Neural cell (in vitro differentiated cells): ENCODE data around the gene BCAS4. TPM values are rescaled to one million over a fixed set of nuclear protein-coding genes. Genes with fewer than 3 reads are reported as not detected.

Experiments
- H2AFZ ChIP-seq: fragments of 200-600, 300-800 bp; sonication (generic), shearing (Covaris generic); 2 replicates; pipeline ENCODE4 v1.6.0; 2014; ENCODE audit warnings: low read depth, mild to moderate bottlenecking, antibody characterized with exemption, low read length, moderate library complexity
- H3F3A ChIP-seq: fragments of 200-600 bp; shearing (Covaris generic); 2 replicates; pipeline ENCODE4 v1.6.1; 2016; ENCODE audit warnings: mild to moderate bottlenecking, moderate library complexity, mixed read lengths, antibody characterized with exemption, low read length; ENCODE audit not compliant: insufficient read depth, poor library complexity, severe bottlenecking
- H3K27ac ChIP-seq: fragments of 200-600, 300-800 bp; sonication (generic), shearing (Covaris generic); 2 replicates; pipeline ENCODE4 v1.5.1; 2014; ENCODE audit warnings: mild to moderate bottlenecking, low read length, moderate library complexity
- H3K27me3 ChIP-seq: fragments of 300-800, 200-600 bp; sonication (generic), shearing (Covaris generic); 2 replicates; pipeline ENCODE4 v1.6.0; 2014; ENCODE audit warnings: mild to moderate bottlenecking, low read depth, low read length, moderate library complexity; ENCODE audit not compliant: insufficient read depth
- H3K36me3 ChIP-seq: fragments of 300-800, 200-600 bp; sonication (generic), shearing (Covaris generic); 2 replicates; pipeline ENCODE4 v1.5.1; 2014; ENCODE audit warnings: mild to moderate bottlenecking, antibody characterized with exemption, low read length, moderate library complexity; ENCODE audit not compliant: insufficient read depth
- H3K4me2 ChIP-seq: fragments of 300-800, 200-600 bp; sonication (generic), shearing (Covaris generic); 2 replicates; pipeline ENCODE4 v1.6.0; 2014; ENCODE audit warnings: mild to moderate bottlenecking, low read length
- H3K4me3 ChIP-seq: fragments of 300-800, 200-600 bp; sonication (generic), shearing (Covaris generic); 2 replicates; pipeline ENCODE4 v1.5.1; 2014; ENCODE audit warnings: mild to moderate bottlenecking, low read length, moderate library complexity
- H3K79me2 ChIP-seq: fragments of 200-600 bp; shearing (Covaris generic); replicated peaks from 2 replicates; pipeline ENCODE4 v1.6.0; 2014; ENCODE audit warnings: mild to moderate bottlenecking, low read length, moderate library complexity; ENCODE audit not compliant: insufficient read depth
- H3K9ac ChIP-seq: fragments of 300-800, 200-600 bp; sonication (generic), shearing (Covaris generic); 2 replicates; pipeline ENCODE4 v1.6.1; 2016; ENCODE audit warnings: mild to moderate bottlenecking, low read length, mixed read lengths
- H3K9me2 ChIP-seq: fragments of 200-600 bp; shearing (Covaris generic); 2 replicates; pipeline ENCODE4 v1.6.1; 2016; ENCODE audit warnings: mild to moderate bottlenecking, low read length, mixed read lengths; ENCODE audit not compliant: insufficient read depth
- H3K9me3 ChIP-seq: fragments of 200-600, 300-800 bp; sonication (generic), shearing (Covaris generic); 2 replicates; pipeline ENCODE4 v1.6.1; 2016; ENCODE audit warnings: mild to moderate bottlenecking, mixed run types, low read length, moderate library complexity, mixed read lengths
- H4K20me1 ChIP-seq: fragments of 200-600 bp; shearing (Covaris generic); 2 replicates; pipeline ENCODE4 v1.6.1; 2016; ENCODE audit warnings: mild to moderate bottlenecking, mixed run types; ENCODE audit not compliant: insufficient read depth
- EP300 ChIP-seq: fragments of 450-650 bp; conservative IDR thresholded peaks from 2 replicates; pipeline ENCODE4 v1.6.1; 2014; ENCODE audit warnings: antibody characterized with exemption, mild to moderate bottlenecking, moderate library complexity; ENCODE audit not compliant: poor library complexity, severe bottlenecking
- EZH2 ChIP-seq: fragments of 200-600, 300-800 bp; shearing (Covaris generic), sonication (generic); IDR thresholded peaks from 2 replicates; pipeline ENCODE4 v1.6.1; 2014; ENCODE audit warnings: antibody characterized with exemption, low read length, borderline replicate concordance, mild to moderate bottlenecking; ENCODE audit not compliant: insufficient read depth, poor library complexity, severe bottlenecking
- MXI1 ChIP-seq: fragments of 450-650 bp; conservative IDR thresholded peaks from 2 replicates; pipeline ENCODE4 v1.6.1; 2014; ENCODE audit warnings: antibody characterized with exemption, mild to moderate bottlenecking; ENCODE audit not compliant: poor library complexity, severe bottlenecking
- POLR2AphosphoS5 ChIP-seq: IDR thresholded peaks from 2 replicates; pipeline ENCODE4 v1.6.1; 2012
- RAD21 ChIP-seq: fragments of 450-650 bp; conservative IDR thresholded peaks from 2 replicates; pipeline ENCODE4 v1.6.1; 2014; ENCODE audit warnings: antibody characterized with exemption, mild to moderate bottlenecking, moderate library complexity
- SMC3 ChIP-seq: fragments of 450-650 bp; conservative IDR thresholded peaks from 2 replicates; pipeline ENCODE4 v1.6.1; 2014; ENCODE audit warnings: antibody characterized with exemption, mild to moderate bottlenecking, moderate library complexity; ENCODE audit not compliant: poor library complexity
- TAF1 ChIP-seq: IDR thresholded peaks from 2 replicates; pipeline ENCODE4 v1.6.1; 2012; ENCODE audit warnings: low read depth
- polyA plus RNA-seq: library from polyadenylated mRNA; depleted of rRNA; stranded (reverse); fragments of >200 nt; gene quantifications from 2 replicates; pipeline ENCODE4 v1.2.3, GENCODE V29; 2014
- TF ChIP-seq, protein P1 (sequence below): IDR thresholded peaks from 2 replicates; pipeline ENCODE4 v1.6.1; 2012; ENCODE audit warnings: borderline replicate concordance
- TF ChIP-seq, protein P2 (sequence below): fragments of 450-650 bp; IDR thresholded peaks from 2 replicates; pipeline ENCODE4 v1.5.1; 2014; ENCODE audit warnings: antibody characterized with exemption, mild to moderate bottlenecking, moderate library complexity; ENCODE audit not compliant: poor library complexity, severe bottlenecking

The BCAS4 gene
- polyA plus RNA-seq, 1 donor from 2014 or later = 24.6 TPM

GRCh38 chr20:50810063-50810462, 15.2 kb downstream of the BCAS4 start:
- no peaks in the 10 kb centered on the region for H3K9me3 ChIP-seq
- H3K36me3 ChIP-seq = no peaks in the 10 kb centered on the region
- H3K4me2 ChIP-seq = no peak overlapping the region
- H3K79me2 ChIP-seq = no peaks in the 10 kb centered on the region
- H3K9me2 ChIP-seq = no peaks in the 10 kb centered on the region
- H3K4me3 ChIP-seq = no peak overlapping the region
- H4K20me1 ChIP-seq = no peaks in the 10 kb centered on the region
- H2AFZ ChIP-seq = no peak overlapping the region
- TF ChIP-seq, protein P1, sequence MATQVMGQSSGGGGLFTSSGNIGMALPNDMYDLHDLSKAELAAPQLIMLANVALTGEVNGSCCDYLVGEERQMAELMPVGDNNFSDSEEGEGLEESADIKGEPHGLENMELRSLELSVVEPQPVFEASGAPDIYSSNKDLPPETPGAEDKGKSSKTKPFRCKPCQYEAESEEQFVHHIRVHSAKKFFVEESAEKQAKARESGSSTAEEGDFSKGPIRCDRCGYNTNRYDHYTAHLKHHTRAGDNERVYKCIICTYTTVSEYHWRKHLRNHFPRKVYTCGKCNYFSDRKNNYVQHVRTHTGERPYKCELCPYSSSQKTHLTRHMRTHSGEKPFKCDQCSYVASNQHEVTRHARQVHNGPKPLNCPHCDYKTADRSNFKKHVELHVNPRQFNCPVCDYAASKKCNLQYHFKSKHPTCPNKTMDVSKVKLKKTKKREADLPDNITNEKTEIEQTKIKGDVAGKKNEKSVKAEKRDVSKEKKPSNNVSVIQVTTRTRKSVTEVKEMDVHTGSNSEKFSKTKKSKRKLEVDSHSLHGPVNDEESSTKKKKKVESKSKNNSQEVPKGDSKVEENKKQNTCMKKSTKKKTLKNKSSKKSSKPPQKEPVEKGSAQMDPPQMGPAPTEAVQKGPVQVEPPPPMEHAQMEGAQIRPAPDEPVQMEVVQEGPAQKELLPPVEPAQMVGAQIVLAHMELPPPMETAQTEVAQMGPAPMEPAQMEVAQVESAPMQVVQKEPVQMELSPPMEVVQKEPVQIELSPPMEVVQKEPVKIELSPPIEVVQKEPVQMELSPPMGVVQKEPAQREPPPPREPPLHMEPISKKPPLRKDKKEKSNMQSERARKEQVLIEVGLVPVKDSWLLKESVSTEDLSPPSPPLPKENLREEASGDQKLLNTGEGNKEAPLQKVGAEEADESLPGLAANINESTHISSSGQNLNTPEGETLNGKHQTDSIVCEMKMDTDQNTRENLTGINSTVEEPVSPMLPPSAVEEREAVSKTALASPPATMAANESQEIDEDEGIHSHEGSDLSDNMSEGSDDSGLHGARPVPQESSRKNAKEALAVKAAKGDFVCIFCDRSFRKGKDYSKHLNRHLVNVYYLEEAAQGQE = no peak
- TF ChIP-seq SMC3 (no peak), POLR2AphosphoS5 (no peak), EZH2 (no peak), TAF1 (no peak), MXI1 (no peak), EP300 (no peak), RAD21 (no peak)
- TF ChIP-seq, protein P2, sequence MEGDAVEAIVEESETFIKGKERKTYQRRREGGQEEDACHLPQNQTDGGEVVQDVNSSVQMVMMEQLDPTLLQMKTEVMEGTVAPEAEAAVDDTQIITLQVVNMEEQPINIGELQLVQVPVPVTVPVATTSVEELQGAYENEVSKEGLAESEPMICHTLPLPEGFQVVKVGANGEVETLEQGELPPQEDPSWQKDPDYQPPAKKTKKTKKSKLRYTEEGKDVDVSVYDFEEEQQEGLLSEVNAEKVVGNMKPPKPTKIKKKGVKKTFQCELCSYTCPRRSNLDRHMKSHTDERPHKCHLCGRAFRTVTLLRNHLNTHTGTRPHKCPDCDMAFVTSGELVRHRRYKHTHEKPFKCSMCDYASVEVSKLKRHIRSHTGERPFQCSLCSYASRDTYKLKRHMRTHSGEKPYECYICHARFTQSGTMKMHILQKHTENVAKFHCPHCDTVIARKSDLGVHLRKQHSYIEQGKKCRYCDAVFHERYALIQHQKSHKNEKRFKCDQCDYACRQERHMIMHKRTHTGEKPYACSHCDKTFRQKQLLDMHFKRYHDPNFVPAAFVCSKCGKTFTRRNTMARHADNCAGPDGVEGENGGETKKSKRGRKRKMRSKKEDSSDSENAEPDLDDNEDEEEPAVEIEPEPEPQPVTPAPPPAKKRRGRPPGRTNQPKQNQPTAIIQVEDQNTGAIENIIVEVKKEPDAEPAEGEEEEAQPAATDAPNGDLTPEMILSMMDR = no peak
- H3K27ac ChIP-seq = no peak overlapping the region
- no peaks in the 10 kb centered on the region for H3K27me3 ChIP-seq
- H3F3A ChIP-seq = no peaks in the 10 kb centered on the region
- no peak overlapping the region for H3K9ac ChIP-seq

- Histone ChIP-seq H3K36me3 (no peaks in the 10 kb centered on the region), H3K79me2 (no peaks in the 10 kb centered on the region), H3K4me3 (no peak overlapping the region), H3K9me3 (no peaks in the 10 kb centered on the region), H3K27ac (no peak overlapping the region), H3K9ac (no peak overlapping the region), H3K4me2 (no peak overlapping the region), H2AFZ (no peak overlapping the region), H3F3A (no peaks in the 10 kb centered on the region), H3K9me2 (no peaks in the 10 kb centered on the region), H3K27me3 (no peaks in the 10 kb centered on the region), H4K20me1 (no peaks in the 10 kb centered on the region)
- TF ChIP-seq, protein P2 = no peak
- TF ChIP-seq RAD21 (no peak), EZH2 (no peak), MXI1 (no peak), EP300 (no peak), TAF1 (no peak), POLR2AphosphoS5 (no peak), SMC3 (no peak)
- TF ChIP-seq, protein P1 = no peak
These were observed 16.0 kb downstream of the BCAS4 start for GRCh38 chr20:50810842-50811241.
